ENCODE results near the gene GNL3L. TPM values are rescaled to one million over a fixed set of nuclear protein-coding genes. Genes with fewer than 3 reads are reported as not detected.
"Not testable (repeated sequence)": the region's sequence is repeated elsewhere in the genome, so short reads cannot be mapped to it uniquely, and the experiment has no call there.

Gene GNL3L
- total and polyA plus RNA-seq, 2 donors (not counting 1 experiment from before 2014, with no cell fraction given) = 14.5 to 47.2 TPM

GRCh38 chrX:54484666-54485065 lies 45.4 kb upstream of the GNL3L start:
- no peak overlapping the region for H3K4me3 ChIP-seq (ENCODE audit: control extremely low read depth in 1 of 5, extremely low read depth in 1 of 5, insufficient read depth in 1 of 5, low read depth in 2 of 5, low read length in 4 of 5)
- H3K27me3 ChIP-seq (replicated peaks in 1 of 4; ENCODE audit: control extremely low read depth in 1 of 4, control insufficient read depth in 3 of 4, insufficient read depth in 4 of 4, low read length in 3 of 4) = no peaks in the 10 kb centered on the region
- CTCF ChIA-PET = no interaction called here
- H3K4me1 Mint-ChIP-seq = peaks cover 3% of the 10 kb centered on the region
- ATAC-seq (ENCODE audit: low read depth) = no peak
- no peak overlapping the region for H3K4me3 Mint-ChIP-seq
- no peaks in the 10 kb centered on the region for H4K20me1 ChIP-seq (ENCODE audit: control insufficient read depth, insufficient read depth, low read length, poor library complexity, severe bottlenecking)
- H3K4me2 ChIP-seq (replicated peaks; ENCODE audit: low read depth, low read length, poor library complexity, severe bottlenecking) = no peak overlapping the region
- no peaks in the 10 kb centered on the region for H3K79me2 ChIP-seq (ENCODE audit: control insufficient read depth, insufficient read depth, low read length)
- H3K27me3 Mint-ChIP-seq = no peaks in the 10 kb centered on the region
- no peaks in the 10 kb centered on the region for H3K36me3 ChIP-seq (replicated peaks in 1 of 2; ENCODE audit: control extremely low read depth in 1 of 2, control insufficient read depth in 1 of 2, extremely low read depth in 1 of 2, insufficient read depth in 2 of 2, low read length in 1 of 2)
- H3K9ac ChIP-seq (ENCODE audit: low read length) = no peak overlapping the region
- H2AFZ ChIP-seq (ENCODE audit: insufficient read depth, low read depth, low read length, poor library complexity, severe bottlenecking) = no peak overlapping the region
- H3K9me3 Mint-ChIP-seq (ENCODE audit: insufficient read depth) = no peaks in the 10 kb centered on the region
- no peak for DNase-seq
- no peak overlapping the region for H3K27ac Mint-ChIP-seq
- POLR2A ChIA-PET = no interaction called here
- no peak overlapping the region for H3K27ac ChIP-seq (ENCODE audit: low read length in 2 of 2)
- H3K9me3 ChIP-seq (ENCODE audit: control extremely low read depth in 1 of 3, control insufficient read depth in 2 of 3, insufficient read depth in 1 of 3, low read length in 2 of 3) = no peaks in the 10 kb centered on the region
- intact Hi-C loops (cut with micrococcal nuclease) = no loop called here
- 100% methylated on average over 1 of the region's 3 CpGs for WGBS (ENCODE audit: insufficient coverage)
- peaks cover 0 to 3% of the 10 kb centered on the region in 2 donors for H3K4me1 ChIP-seq (ENCODE audit: control insufficient read depth in 2 of 2, insufficient read depth in 2 of 2, low read length in 2 of 2)
- TF ChIP-seq EZH2 (IDR thresholded peaks at IDR 0.05; ENCODE audit: borderline replicate concordance, insufficient read depth, low read depth, low read length, poor library complexity, severe bottlenecking) = no peak
- no peak for TF ChIP-seq CTCF (IDR thresholded peaks at IDR 0.05)

GRCh38 chrX:54489819-54490218 lies 40.2 kb upstream of the GNL3L start:
- WGBS (ENCODE audit: insufficient coverage) = no CpG with 5 or more reads among the region's 5 CpGs
- CTCF ChIA-PET; ATAC-seq (ENCODE audit: low read depth): not testable (repeated sequence)

More at GRCh38 chrX:54489819-54490218, 40.2 kb upstream of the GNL3L start:
- H3K27me3 Mint-ChIP-seq; H4K20me1 ChIP-seq (ENCODE audit: control insufficient read depth, insufficient read depth, low read length, poor library complexity, severe bottlenecking); intact Hi-C loops (cut with micrococcal nuclease); H3K27ac ChIP-seq (ENCODE audit: low read length in 2 of 2); H3K9me3 ChIP-seq (ENCODE audit: control extremely low read depth in 1 of 3, control insufficient read depth in 2 of 3, insufficient read depth in 1 of 3, low read length in 2 of 3); H3K36me3 ChIP-seq (replicated peaks in 1 of 2; ENCODE audit: control extremely low read depth in 1 of 2, control insufficient read depth in 1 of 2, extremely low read depth in 1 of 2, insufficient read depth in 2 of 2, low read length in 1 of 2); DNase-seq; H3K27me3 ChIP-seq (replicated peaks in 1 of 4; ENCODE audit: control extremely low read depth in 1 of 4, control insufficient read depth in 3 of 4, insufficient read depth in 4 of 4, low read length in 3 of 4); H3K4me1 Mint-ChIP-seq; H3K4me2 ChIP-seq (replicated peaks; ENCODE audit: low read depth, low read length, poor library complexity, severe bottlenecking); H3K4me3 ChIP-seq (ENCODE audit: control extremely low read depth in 1 of 5, extremely low read depth in 1 of 5, insufficient read depth in 1 of 5, low read depth in 2 of 5, low read length in 4 of 5); H2AFZ ChIP-seq (ENCODE audit: insufficient read depth, low read depth, low read length, poor library complexity, severe bottlenecking); H3K4me1 ChIP-seq (ENCODE audit: control insufficient read depth in 2 of 2, insufficient read depth in 2 of 2, low read length in 2 of 2); H3K27ac Mint-ChIP-seq; H3K4me3 Mint-ChIP-seq; H3K9me3 Mint-ChIP-seq (ENCODE audit: insufficient read depth); H3K79me2 ChIP-seq (ENCODE audit: control insufficient read depth, insufficient read depth, low read length); POLR2A ChIA-PET; H3K9ac ChIP-seq (ENCODE audit: low read length): not testable (repeated sequence)

Measured in B cell (primary cell).